CD4-positive, CD25-positive, alpha-beta regulatory T cell (primary cell): Measurements from ENCODE around the gene NFIX. TPM values are rescaled to one million over a fixed set of nuclear protein-coding genes. Genes with fewer than 3 reads are reported as not detected.
A peak's percentile ranks its signal among the peaks of the same experiment; 100 is the strongest.

ENCODE experiments used
- ATAC-seq, 2 donors: fragments of 150-1000 bp; cut with Tn5 transposase; one replicate each; pipeline ENCODE4 v1.10.0; 2021; ENCODE audit warnings: low read depth in 2 of 2, moderate number of reproducible peaks in 2 of 2, moderate library complexity in 1 of 2
- DNase-seq, 3 donors: peaks; one replicate each; pipeline versions ENCODE4 v3.0.0 to v3.0.0-alpha.2; 2012 to 2022; ENCODE audit warnings: mixed read lengths in 1 of 3
- H3K27ac ChIP-seq: one replicate; pipeline ENCODE4 v1.7.0; 2013; ENCODE audit warnings: mild to moderate bottlenecking, low read length; ENCODE audit not compliant: insufficient read depth, poor library complexity, severe bottlenecking
- H3K27me3 ChIP-seq: one replicate; pipeline ENCODE4 v1.7.0; 2013; ENCODE audit warnings: low read length; ENCODE audit not compliant: control insufficient read depth, insufficient read depth
- H3K36me3 ChIP-seq: one replicate; pipeline ENCODE4 v1.7.0; 2013; ENCODE audit warnings: mild to moderate bottlenecking, low read length, moderate library complexity; ENCODE audit not compliant: control insufficient read depth, insufficient read depth
- H3K4me1 ChIP-seq: 2 replicates; pipeline ENCODE4 v1.7.0; 2013; ENCODE audit warnings: mild to moderate bottlenecking, low read length; ENCODE audit not compliant: insufficient read depth, control insufficient read depth, poor library complexity, severe bottlenecking
- H3K4me3 ChIP-seq: one replicate; pipeline ENCODE4 v1.7.0; 2013; ENCODE audit warnings: low read depth, mild to moderate bottlenecking, low read length, moderate library complexity
- H3K9me3 ChIP-seq, 2 experiments: 1 replicate in 1 of 2; 2 replicates in 1 of 2; pipeline ENCODE4 v1.7.0; 2013; ENCODE audit warnings: low read length in 2 of 2, mild to moderate bottlenecking in 1 of 2, moderate library complexity in 1 of 2; ENCODE audit not compliant: control insufficient read depth in 2 of 2
- H3K27ac Mint-ChIP-seq, 3 donors: one replicate each; pipeline ENCODE4 v1.8.0; 2020 to 2022; ENCODE audit warnings: mild to moderate bottlenecking in 3 of 3, mixed read lengths in 3 of 3, moderate library complexity in 2 of 3
- H3K27me3 Mint-ChIP-seq: one replicate; pipeline ENCODE4 v1.8.0; 2022; ENCODE audit warnings: mild to moderate bottlenecking, mixed read lengths
- H3K36me3 Mint-ChIP-seq: one replicate; pipeline ENCODE4 v1.8.0; 2020; ENCODE audit warnings: mixed read lengths
- H3K4me1 Mint-ChIP-seq, 4 donors: one replicate each; pipeline ENCODE4 v1.8.0; 2020 to 2022; ENCODE audit warnings: mixed read lengths in 4 of 4, mild to moderate bottlenecking in 1 of 4
- H3K4me3 Mint-ChIP-seq, 4 donors: one replicate each; pipeline ENCODE4 v1.8.0; 2020 to 2022; ENCODE audit warnings: mild to moderate bottlenecking in 4 of 4, mixed read lengths in 4 of 4, moderate library complexity in 3 of 4
- H3K9me3 Mint-ChIP-seq, 7 donors: one replicate each; pipeline ENCODE4 v1.8.0; 2020 to 2022; ENCODE audit warnings: mixed read lengths in 7 of 7, mild to moderate bottlenecking in 3 of 7, moderate library complexity in 2 of 7
- polyA plus RNA-seq, 4 donors: library from polyadenylated mRNA; unstranded; fragments of 300-500 nt; fragmentation: Illumina TruSeq; gene quantifications; one replicate each; pipeline ENCODE4 v1.2.3, GENCODE V29; 2021
- total RNA-seq: library from RNA; stranded (reverse); gene quantifications from one replicate; pipeline ENCODE4 v1.2.3, GENCODE V29; 2022

Gene NFIX
- total and polyA plus RNA-seq, 5 donors from 2014 or later: 0.15 to 1.2 TPM; not detected in 3

GRCh38 chr19:13101590-13102415 is 106.5 kb downstream of the NFIX start:
- peaks cover 0 to 1% (median 0%) of the 10 kb centered on the region in 7 donors for H3K9me3 Mint-ChIP-seq
- peak overlapping the region; percentile 67 for H3K4me3 ChIP-seq
- no peaks in the 10 kb centered on the region for H3K36me3 ChIP-seq
- peaks cover 6% of the 10 kb centered on the region for H3K36me3 Mint-ChIP-seq
- H3K9me3 ChIP-seq: no peaks in the 10 kb centered on the region
- H3K27ac ChIP-seq: peak overlapping the region; percentile 87
- peaks cover 12% of the 10 kb centered on the region for H3K27me3 Mint-ChIP-seq
- peaks cover 91% of the 10 kb centered on the region for H3K4me1 ChIP-seq
- no peaks in the 10 kb centered on the region for H3K27me3 ChIP-seq
- peaks cover 5 to 63% (median 28%) of the 10 kb centered on the region in 4 donors for H3K4me1 Mint-ChIP-seq
- H3K27ac Mint-ChIP-seq: peak overlapping the region; percentile 83 to 95 (median 88)
- ATAC-seq: no peak
- DNase-seq: no peak
- H3K4me3 Mint-ChIP-seq: peak overlapping the region; percentile 86 to 90 (median 88)

- peak overlapping the region; percentile 72 for H3K27ac ChIP-seq
- no peaks in the 10 kb centered on the region for H3K9me3 ChIP-seq
- H3K36me3 Mint-ChIP-seq: peaks cover 6% of the 10 kb centered on the region
- peak overlapping the region; percentile 86 to 90 (median 88) for H3K4me3 Mint-ChIP-seq
- ATAC-seq (no peak), DNase-seq (no peak)
- H3K27me3 Mint-ChIP-seq: peaks cover 7% of the 10 kb centered on the region
- peaks cover 0 to 1% (median 0%) of the 10 kb centered on the region in 7 donors for H3K9me3 Mint-ChIP-seq
- peaks cover under 1 to 59% (median 25%) of the 10 kb centered on the region in 4 donors for H3K4me1 Mint-ChIP-seq
- H3K4me1 ChIP-seq: peaks cover 86% of the 10 kb centered on the region
- H3K4me3 ChIP-seq: peak overlapping the region; percentile 67
- no peaks in the 10 kb centered on the region for H3K36me3 ChIP-seq
- no peaks in the 10 kb centered on the region for H3K27me3 ChIP-seq
- H3K27ac Mint-ChIP-seq: peak overlapping the region; percentile 83 to 95 (median 88)
Measured at GRCh38 chr19:13102416-13102665, 107.1 kb downstream of the NFIX start.

DNA sequence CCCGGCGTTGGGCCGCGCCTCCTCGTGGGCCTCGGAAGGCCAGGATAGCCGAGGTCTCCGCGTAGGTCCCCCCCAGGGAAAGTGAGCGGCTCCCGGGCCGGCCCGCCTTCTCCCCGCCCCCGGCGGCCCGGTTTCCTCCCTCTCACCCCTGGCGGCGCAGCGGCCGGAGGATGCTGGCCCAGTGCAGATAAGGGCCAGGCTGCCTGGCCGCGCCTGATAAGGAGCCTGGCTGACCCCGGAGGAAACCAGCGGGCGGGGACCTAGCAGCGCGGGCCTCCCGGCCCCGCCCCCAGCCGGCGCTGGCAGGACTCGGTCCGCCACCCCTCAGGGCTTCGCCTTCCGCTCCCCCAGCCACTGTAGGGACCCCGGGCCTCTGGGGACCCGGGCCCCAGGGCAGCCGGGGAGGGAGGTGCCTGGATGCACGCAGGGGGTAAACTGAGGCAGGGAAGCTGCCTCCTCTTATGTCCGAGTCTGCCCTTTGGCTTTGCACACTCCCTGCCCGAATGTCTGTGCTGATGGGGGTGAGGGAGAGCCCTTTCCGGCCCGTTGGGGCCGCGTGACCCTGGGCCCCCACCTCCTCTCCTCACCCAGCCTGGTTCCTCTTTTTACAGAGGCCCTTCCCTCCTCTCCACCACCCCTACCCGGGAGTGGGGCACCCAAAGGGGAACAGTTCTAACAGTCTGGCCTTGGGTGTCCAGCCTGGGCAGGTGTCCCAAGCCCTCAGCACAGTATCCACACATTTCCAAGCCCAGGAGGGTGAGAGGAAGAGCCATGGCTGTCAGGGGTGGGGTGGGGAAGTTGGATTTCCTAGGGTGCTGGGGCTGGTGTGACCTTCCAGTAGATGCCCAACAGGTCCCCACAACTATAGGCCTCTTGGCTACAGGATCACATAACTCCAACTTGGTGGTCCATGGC is 107.6 kb downstream of the NFIX start, which contains the start of gene LYL1:
LYL1 (minus strand) TSS at position 193 of the 915 bp plus-strand sequence. CDS start 1,687 bp downstream, outside the sequence.
- peak within 1 kb of the TSS; percentile 67 for H3K4me3 ChIP-seq
- Mint-ChIP-seq H3K9me3 (peaks cover 0 to 1% (median 0%) of the 10 kb centered on the region in 7 donors), H3K4me1 (peaks cover 0 to 57% (median 24%) of the 10 kb centered on the region in 4 donors), H3K27me3 (peaks cover 6% of the 10 kb centered on the region), H3K27ac (peak within 1 kb of the TSS; percentile 83 to 95 (median 88)), H3K4me3 (peak within 1 kb of the TSS; percentile 90 to 93 (median 90)), H3K36me3 (peaks cover 6% of the 10 kb centered on the region)
- no peaks in the 10 kb centered on the region for H3K9me3 ChIP-seq
- peaks cover 80% of the 10 kb centered on the region for H3K4me1 ChIP-seq
- DNase-seq (peak in 2 of 3 donors; percentile 30 to 63), ATAC-seq (peak in 1 of 2 donors; percentile 20)
- no peaks in the 10 kb centered on the region for H3K27me3 ChIP-seq
- peak within 1 kb of the TSS; percentile 72 for H3K27ac ChIP-seq
- H3K36me3 ChIP-seq: no peaks in the 10 kb centered on the region

GRCh38 chr19:13103581-13104359 is 108.5 kb downstream of the NFIX start:
- Mint-ChIP-seq H3K4me3 (peak overlapping the region; percentile 90 to 97 (median 92)), H3K4me1 (peaks cover 0 to 53% (median 21%) of the 10 kb centered on the region in 4 donors), H3K27ac (peak overlapping the region; percentile 71 to 92 (median 88)), H3K36me3 (peaks cover 6% of the 10 kb centered on the region), H3K9me3 (no peaks in the 10 kb centered on the region), H3K27me3 (no peaks in the 10 kb centered on the region)
- Histone ChIP-seq H3K9me3 (no peaks in the 10 kb centered on the region), H3K4me3 (peak overlapping the region; percentile 59), H3K36me3 (no peaks in the 10 kb centered on the region), H3K4me1 (peaks cover 72% of the 10 kb centered on the region), H3K27me3 (no peaks in the 10 kb centered on the region), H3K27ac (peak overlapping the region; percentile 72)
- ATAC-seq (no peak), DNase-seq (no peak)

DNA sequence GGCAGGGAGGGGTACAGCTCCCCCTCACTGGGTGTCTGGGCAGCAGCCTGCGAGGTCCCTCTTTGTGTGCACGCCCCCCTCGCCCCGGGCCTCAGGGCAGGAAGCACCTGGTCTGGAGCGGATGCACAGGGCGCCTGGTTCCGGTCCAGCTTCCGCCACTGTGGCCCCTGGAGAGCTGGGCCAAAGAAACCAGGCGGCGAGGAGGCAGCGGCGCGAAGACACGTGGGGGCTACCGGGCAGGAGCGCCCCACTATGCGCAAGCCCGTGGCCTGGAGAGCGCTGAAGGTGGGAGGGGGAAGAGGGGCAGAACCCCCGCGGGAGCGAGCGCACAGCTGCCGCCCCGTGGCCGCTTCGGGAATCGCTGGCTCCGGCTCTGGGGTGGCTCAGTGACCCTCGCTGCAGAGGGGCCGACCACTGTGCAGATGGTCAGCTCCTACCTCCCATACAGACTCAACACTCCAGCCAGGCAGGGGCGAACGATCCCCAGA is 109.1 kb downstream of the NFIX start:
- Histone ChIP-seq H3K9me3 (no peaks in the 10 kb centered on the region), H3K27ac (peak overlapping the region; percentile 72), H3K27me3 (no peaks in the 10 kb centered on the region), H3K4me1 (peaks cover 65% of the 10 kb centered on the region), H3K4me3 (peak overlapping the region; percentile 82), H3K36me3 (no peaks in the 10 kb centered on the region)
- DNase-seq: peak; percentile 55 to 69 (median 57)
- peak overlapping the region; percentile 90 to 97 (median 92) for H3K4me3 Mint-ChIP-seq
- peak; percentile 40 to 50 for ATAC-seq
- peaks cover 6% of the 10 kb centered on the region for H3K36me3 Mint-ChIP-seq
- no peaks in the 10 kb centered on the region for H3K27me3 Mint-ChIP-seq
- peak overlapping the region; percentile 83 to 97 (median 88) for H3K27ac Mint-ChIP-seq
- no peaks in the 10 kb centered on the region for H3K9me3 Mint-ChIP-seq
- H3K4me1 Mint-ChIP-seq: peaks cover 0 to 49% (median 21%) of the 10 kb centered on the region in 4 donors

DNA sequence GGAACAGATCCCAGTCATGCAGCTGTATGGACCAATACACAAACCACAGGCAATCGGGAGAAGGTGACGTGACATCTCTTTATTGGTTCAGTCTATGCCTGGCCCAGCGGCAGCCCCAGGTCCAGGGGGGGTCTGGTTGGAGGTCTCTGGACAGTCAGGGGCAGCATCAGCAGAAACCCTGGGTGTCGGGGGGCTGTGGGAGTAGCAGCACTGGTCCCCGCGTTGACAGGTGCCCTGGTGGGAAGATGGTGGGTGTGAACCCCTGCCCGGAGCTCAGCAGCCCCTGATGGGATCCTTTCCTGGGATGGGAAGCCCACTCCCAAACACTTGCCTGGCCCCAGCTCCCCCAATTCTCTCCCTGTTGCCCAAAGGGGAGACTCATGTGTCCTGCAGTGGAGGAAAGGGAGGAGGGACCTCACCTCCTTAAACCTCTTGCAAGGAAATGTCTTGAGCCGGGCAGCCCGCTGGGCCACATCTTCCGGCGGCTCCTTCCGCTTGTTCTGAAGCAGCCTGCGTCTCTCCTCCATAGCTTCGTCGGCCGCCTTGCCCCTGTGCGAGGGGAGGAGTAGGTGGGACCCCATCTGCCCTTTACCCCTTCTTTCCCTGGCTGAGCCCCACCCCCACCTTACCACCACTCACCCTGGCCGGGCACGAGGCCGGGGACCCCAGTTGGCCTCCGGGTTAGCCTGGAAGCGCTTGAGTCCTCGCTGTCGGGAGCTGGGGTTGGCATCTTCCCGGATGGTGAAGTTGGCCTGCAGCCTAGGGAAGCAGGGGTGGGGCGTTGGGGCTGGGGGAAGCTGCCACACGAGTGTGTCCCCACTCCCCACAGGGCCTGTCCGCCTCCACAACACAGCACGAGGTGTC is 109.8 kb downstream of the NFIX start:
- Histone ChIP-seq H3K4me3 (peak overlapping the region; percentile 82), H3K27me3 (no peaks in the 10 kb centered on the region), H3K4me1 (peaks cover 58% of the 10 kb centered on the region), H3K36me3 (peaks cover 4% of the 10 kb centered on the region), H3K27ac (peak overlapping the region; percentile 72), H3K9me3 (no peaks in the 10 kb centered on the region)
- peak overlapping the region; percentile 83 to 97 (median 88) for H3K27ac Mint-ChIP-seq
- H3K36me3 Mint-ChIP-seq: peaks cover 4% of the 10 kb centered on the region
- peak in 2 of 3 donors; percentile 28 to 76 for DNase-seq
- no peaks in the 10 kb centered on the region for H3K27me3 Mint-ChIP-seq
- peaks cover 0 to 43% (median 16%) of the 10 kb centered on the region in 4 donors for H3K4me1 Mint-ChIP-seq
- H3K9me3 Mint-ChIP-seq: no peaks in the 10 kb centered on the region
- peak overlapping the region; percentile 90 to 97 (median 92) for H3K4me3 Mint-ChIP-seq
- peak; percentile 19 to 38 for ATAC-seq
